H9 (cell line): ENCODE data around the gene ATXN7L3B. TPM values are rescaled to one million over a fixed set of nuclear protein-coding genes. Genes with fewer than 3 reads are reported as not detected.

ENCODE experiments used
- DNase-seq: peaks from one replicate; pipeline ENCODE4 v3.0.0-alpha.2; 2017
- H2AFZ ChIP-seq: one replicate; pipeline ENCODE4 v1.6.1; 2013; ENCODE audit warnings: mild to moderate bottlenecking, low read length, control low read depth, moderate library complexity
- H2AK5ac ChIP-seq: 2 replicates; pipeline ENCODE4 v1.6.1; 2013; ENCODE audit warnings: low read length, control low read depth, mixed read lengths; ENCODE audit not compliant: insufficient read length
- H2BK120ac ChIP-seq: one replicate; pipeline ENCODE4 v1.6.1; 2013; ENCODE audit warnings: low read depth, mild to moderate bottlenecking, low read length, control low read depth, inconsistent platforms; ENCODE audit not compliant: poor library complexity, severe bottlenecking
- H2BK12ac ChIP-seq: 2 replicates; pipeline ENCODE4 v1.6.1; 2013; ENCODE audit warnings: low read length, control low read depth, mixed read lengths, low read depth; ENCODE audit not compliant: insufficient read length
- H2BK15ac ChIP-seq: 2 replicates; pipeline ENCODE4 v1.6.1; 2013; ENCODE audit warnings: low read depth, low read length, control low read depth
- H2BK20ac ChIP-seq: one replicate; pipeline ENCODE4 v1.6.1; 2013; ENCODE audit warnings: low read depth, mild to moderate bottlenecking, low read length, control low read depth, inconsistent platforms; ENCODE audit not compliant: poor library complexity, severe bottlenecking
- H2BK5ac ChIP-seq: 2 replicates; pipeline ENCODE4 v1.6.1; 2013; ENCODE audit warnings: low read length, control low read depth, mixed read lengths; ENCODE audit not compliant: insufficient read length
- H3K14ac ChIP-seq: 2 replicates; pipeline ENCODE4 v1.6.1; 2013; ENCODE audit warnings: low read length, control low read depth; ENCODE audit not compliant: insufficient read depth
- H3K18ac ChIP-seq: 2 replicates; pipeline ENCODE4 v1.6.1; 2013; ENCODE audit warnings: low read depth, mild to moderate bottlenecking, mixed read lengths, low read length, control low read depth; ENCODE audit not compliant: insufficient read length
- H3K23ac ChIP-seq: 2 replicates; pipeline ENCODE4 v1.6.1; 2013; ENCODE audit warnings: low read length, control low read depth, mixed read lengths, low read depth; ENCODE audit not compliant: insufficient read length
- H3K23me2 ChIP-seq: 2 replicates; pipeline ENCODE4 v1.6.1; 2013; ENCODE audit warnings: low read depth, mild to moderate bottlenecking, mixed read lengths, low read length, control low read depth; ENCODE audit not compliant: insufficient read length, poor library complexity, severe bottlenecking
- H3K27ac ChIP-seq: 2 replicates; pipeline ENCODE4 v1.5.1; 2013; ENCODE audit warnings: low read length, control low read depth, mixed read lengths, low read depth; ENCODE audit not compliant: insufficient read length
- H3K27me3 ChIP-seq: 2 replicates; pipeline ENCODE4 v1.6.1; 2013; ENCODE audit warnings: low read length, control low read depth, inconsistent platforms; ENCODE audit not compliant: insufficient read depth
- H3K4ac ChIP-seq: 2 replicates; pipeline ENCODE4 v1.6.1; 2013; ENCODE audit warnings: low read depth, mild to moderate bottlenecking, control low read depth, inconsistent platforms, low read length, moderate library complexity
- H3K4me1 ChIP-seq: 2 replicates; pipeline ENCODE4 v1.6.1; 2013; ENCODE audit warnings: low read length, control low read depth, inconsistent platforms; ENCODE audit not compliant: insufficient read depth
- H3K4me2 ChIP-seq: 2 replicates; pipeline ENCODE4 v1.6.1; 2013; ENCODE audit warnings: low read length, control low read depth, mixed read lengths; ENCODE audit not compliant: insufficient read length, insufficient read depth
- H3K56ac ChIP-seq: 2 replicates; pipeline ENCODE4 v1.6.1; 2013; ENCODE audit warnings: low read depth, mild to moderate bottlenecking, mixed read lengths, low read length, control low read depth; ENCODE audit not compliant: insufficient read length
- H3K79me1 ChIP-seq: 2 replicates; pipeline ENCODE4 v1.6.1; 2013; ENCODE audit warnings: low read depth, mild to moderate bottlenecking, moderate library complexity, low read length, control low read depth, inconsistent platforms; ENCODE audit not compliant: insufficient read depth, poor library complexity, severe bottlenecking
- H3K79me2 ChIP-seq: 2 replicates; pipeline ENCODE4 v1.6.1; 2013; ENCODE audit warnings: low read length, control low read depth, inconsistent platforms; ENCODE audit not compliant: insufficient read depth
- H3K9ac ChIP-seq: 2 replicates; pipeline ENCODE4 v1.6.1; 2013; ENCODE audit warnings: low read length, control low read depth, mixed read lengths; ENCODE audit not compliant: insufficient read length; ENCODE audit errors: extremely low read depth
- H3K9me3 ChIP-seq: one replicate; pipeline ENCODE4 v1.6.1; 2013; ENCODE audit warnings: low read depth, low read length, inconsistent platforms; ENCODE audit not compliant: control insufficient read depth
- H3T11ph ChIP-seq: one replicate; pipeline ENCODE4 v1.6.1; 2013; ENCODE audit warnings: mild to moderate bottlenecking, low read length, control low read depth, inconsistent platforms
- H4K20me1 ChIP-seq: one replicate; pipeline ENCODE4 v1.6.1; 2013; ENCODE audit not compliant: control insufficient read depth, insufficient read length, insufficient read depth
- H4K5ac ChIP-seq: 2 replicates; pipeline ENCODE4 v1.6.1; 2013; ENCODE audit warnings: low read depth, mild to moderate bottlenecking, mixed read lengths, low read length, control low read depth; ENCODE audit not compliant: insufficient read length
- H4K8ac ChIP-seq: replicated peaks from 2 replicates; pipeline ENCODE4 v1.6.1; 2013; ENCODE audit warnings: low read length, control low read depth, mixed read lengths, low read depth; ENCODE audit not compliant: insufficient read length
- H4K91ac ChIP-seq: 2 replicates; pipeline ENCODE4 v1.6.1; 2013; ENCODE audit warnings: low read depth, mild to moderate bottlenecking, moderate library complexity, mixed read lengths, low read length, control low read depth; ENCODE audit not compliant: insufficient read length
- H3K27ac Mint-ChIP-seq, 3 experiments: 2 replicates in 2 of 3; 3 replicates in 1 of 3; pipeline ENCODE4 v1.8.0; 2020 to 2021; ENCODE audit warnings: mixed read lengths in 3 of 3, mild to moderate bottlenecking in 1 of 3, moderate library complexity in 1 of 3
- H3K27me3 Mint-ChIP-seq: 2 replicates; pipeline ENCODE4 v1.8.0; 2021; ENCODE audit warnings: low read depth, mild to moderate bottlenecking, moderate library complexity, mixed read lengths
- H3K36me3 Mint-ChIP-seq, 3 experiments: 2 replicates in 2 of 3; 3 replicates in 1 of 3; pipeline ENCODE4 v1.8.0; 2020 to 2021; ENCODE audit warnings: low read depth in 3 of 3, mixed read lengths in 3 of 3; ENCODE audit not compliant: insufficient read depth in 1 of 3
- H3K4me1 Mint-ChIP-seq, 2 experiments: 2 replicates each; pipeline ENCODE4 v1.8.0; 2020; ENCODE audit warnings: mixed read lengths in 2 of 2
- H3K4me3 Mint-ChIP-seq, 2 experiments: 2 replicates in 1 of 2; 3 replicates in 1 of 2; pipeline ENCODE4 v1.8.0; 2020 to 2021; ENCODE audit warnings: mild to moderate bottlenecking in 2 of 2, mixed read lengths in 2 of 2, moderate library complexity in 1 of 2
- H3K9me3 Mint-ChIP-seq, 2 experiments: 2 replicates in 1 of 2; 3 replicates in 1 of 2; pipeline ENCODE4 v1.8.0; 2020; ENCODE audit warnings: mild to moderate bottlenecking in 2 of 2, mixed read lengths in 2 of 2, moderate library complexity in 1 of 2
- CTCF ChIP-seq: fragments of 200-600 bp; sonication (generic); conservative IDR thresholded peaks from 3 replicates; pipeline ENCODE4 v1.8.0; 2021; ENCODE audit warnings: antibody characterized with exemption, mild to moderate bottlenecking
- WGBS: extraction: QIAGEN DNeasy Blood & Tissue Kit; methylation state at CpG from one replicate; pipeline ENCODE4 v1.1.7; 2013; ENCODE audit warnings: missing lambda C conversion rate, low lambda C conversion rate, mixed read lengths; ENCODE audit not compliant: insufficient read length; ENCODE audit errors: extremely low coverage; 5-methylcytosine and 5-hydroxymethylcytosine counted together
- total RNA-seq: library from RNA; stranded (reverse); gene quantifications from 2 replicates; pipeline ENCODE4 v1.2.1, GENCODE V29; 2021

Gene ATXN7L3B
- total RNA-seq, 1 experiment from 2014 or later = 35.3 TPM

- no peak overlapping the region for H2AFZ ChIP-seq
- H3K23ac ChIP-seq = no peak overlapping the region
- H3K9me3 ChIP-seq = no peaks in the 10 kb centered on the region
- no peaks in the 10 kb centered on the region for H3K79me2 ChIP-seq
- H3K4me1 ChIP-seq = no peaks in the 10 kb centered on the region
- no peak overlapping the region for H2BK20ac ChIP-seq
- H3K27ac Mint-ChIP-seq = no peak overlapping the region
- no peak overlapping the region for H2BK120ac ChIP-seq
- H2BK15ac ChIP-seq = no peak overlapping the region
- no peak overlapping the region for H4K5ac ChIP-seq
- TF ChIP-seq CTCF = no peak
- H3K4me3 Mint-ChIP-seq = no peak overlapping the region
- H3K23me2 ChIP-seq = no peaks in the 10 kb centered on the region
- no peaks in the 10 kb centered on the region for H4K20me1 ChIP-seq
- H3K56ac ChIP-seq = no peak overlapping the region
- no peak overlapping the region for H2BK5ac ChIP-seq
- no peaks in the 10 kb centered on the region for H3K79me1 ChIP-seq
- H3K36me3 Mint-ChIP-seq = no peaks in the 10 kb centered on the region
- no peaks in the 10 kb centered on the region for H3K27me3 Mint-ChIP-seq
- H3K18ac ChIP-seq = no peak overlapping the region
- no peaks in the 10 kb centered on the region for H3K4me1 Mint-ChIP-seq
- no peak overlapping the region for H3K9ac ChIP-seq
- H3K9me3 Mint-ChIP-seq = no peaks in the 10 kb centered on the region
- H3K27ac ChIP-seq = no peak overlapping the region
- H4K8ac ChIP-seq = no peak overlapping the region
- H4K91ac ChIP-seq = no peak overlapping the region
- no CpG with 5 or more reads among the region's 2 CpGs for WGBS
- no peak overlapping the region for H3K14ac ChIP-seq
- H3T11ph ChIP-seq = no peak overlapping the region
- no peak overlapping the region for H3K4ac ChIP-seq
- H3K27me3 ChIP-seq = no peaks in the 10 kb centered on the region
- no peak overlapping the region for H2AK5ac ChIP-seq
- no peak for DNase-seq
- H3K4me2 ChIP-seq = no peak overlapping the region
- no peak overlapping the region for H2BK12ac ChIP-seq
Observed at GRCh38 chr12:74526535-74526934, 11.1 kb upstream of the ATXN7L3B start.
